SK-N-SH (cell line): ENCODE results near the gene HCN1.

ENCODE experiments used
- CTCF ChIP-seq: fragments of 200-600 bp; sonication (generic); IDR thresholded peaks from 2 replicates; pipeline ENCODE4 v1.6.1; 2017; ENCODE audit warnings: antibody characterized with exemption, mild to moderate bottlenecking, moderate library complexity
- EZH2phosphoT487 ChIP-seq: fragments of 200-600 bp; sonication (generic); IDR thresholded peaks from 2 replicates; pipeline ENCODE4 v1.6.1; 2017; ENCODE audit warnings: low read depth, mixed run types, mild to moderate bottlenecking, antibody characterized with exemption, moderate library complexity, borderline replicate concordance
- GABPA ChIP-seq: IDR thresholded peaks from 2 replicates; pipeline ENCODE4 v1.4.0; 2012; ENCODE audit warnings: low read depth, mild to moderate bottlenecking
- POLR2AphosphoS5 ChIP-seq: IDR thresholded peaks from 2 replicates; pipeline ENCODE4 v1.6.1; 2012; ENCODE audit warnings: low read depth, low read length
- RFX5 ChIP-seq: IDR thresholded peaks from 2 replicates; pipeline ENCODE4 v1.6.1; 2012; ENCODE audit warnings: mild to moderate bottlenecking, improper control_type of control experiment, low read length
- SIN3A ChIP-seq: IDR thresholded peaks from 2 replicates; pipeline ENCODE4 v1.6.1; 2012; ENCODE audit warnings: low read depth, mild to moderate bottlenecking, low read length, moderate library complexity, borderline replicate concordance
- SMC3 ChIP-seq: IDR thresholded peaks from 2 replicates; pipeline ENCODE4 v1.6.1; 2012; ENCODE audit warnings: low read depth, low read length, improper control_type of control experiment
- TF ChIP-seq, protein P1 (sequence below): IDR thresholded peaks from 2 replicates; pipeline ENCODE4 v1.6.1; 2012; ENCODE audit warnings: mild to moderate bottlenecking, low read depth, low read length, moderate library complexity

DNA sequence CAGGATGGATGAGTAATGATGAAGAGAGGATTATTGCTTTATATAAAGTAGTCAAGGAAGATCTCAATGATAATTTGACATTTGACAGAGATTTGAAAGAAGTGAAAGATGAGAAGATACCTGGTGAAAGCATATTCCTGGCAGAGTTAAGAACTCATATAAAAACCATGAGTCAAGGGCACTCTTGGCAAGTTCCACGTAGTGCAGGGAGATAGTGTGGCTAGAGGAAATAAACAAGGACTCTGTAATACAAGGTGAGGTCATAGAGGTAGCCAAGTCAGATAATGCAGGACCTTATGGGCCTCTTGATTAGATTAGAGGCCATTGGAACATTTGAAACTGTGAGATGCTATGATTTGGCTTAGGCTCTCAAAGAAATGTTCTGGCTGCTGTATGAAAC, 72.3 kb downstream of the HCN1 start:
- no peak for TF ChIP-seq POLR2AphosphoS5
- no peak for TF ChIP-seq GABPA
- no peak for TF ChIP-seq EZH2phosphoT487
- TF ChIP-seq CTCF, result no peak
- TF ChIP-seq, protein P1, sequence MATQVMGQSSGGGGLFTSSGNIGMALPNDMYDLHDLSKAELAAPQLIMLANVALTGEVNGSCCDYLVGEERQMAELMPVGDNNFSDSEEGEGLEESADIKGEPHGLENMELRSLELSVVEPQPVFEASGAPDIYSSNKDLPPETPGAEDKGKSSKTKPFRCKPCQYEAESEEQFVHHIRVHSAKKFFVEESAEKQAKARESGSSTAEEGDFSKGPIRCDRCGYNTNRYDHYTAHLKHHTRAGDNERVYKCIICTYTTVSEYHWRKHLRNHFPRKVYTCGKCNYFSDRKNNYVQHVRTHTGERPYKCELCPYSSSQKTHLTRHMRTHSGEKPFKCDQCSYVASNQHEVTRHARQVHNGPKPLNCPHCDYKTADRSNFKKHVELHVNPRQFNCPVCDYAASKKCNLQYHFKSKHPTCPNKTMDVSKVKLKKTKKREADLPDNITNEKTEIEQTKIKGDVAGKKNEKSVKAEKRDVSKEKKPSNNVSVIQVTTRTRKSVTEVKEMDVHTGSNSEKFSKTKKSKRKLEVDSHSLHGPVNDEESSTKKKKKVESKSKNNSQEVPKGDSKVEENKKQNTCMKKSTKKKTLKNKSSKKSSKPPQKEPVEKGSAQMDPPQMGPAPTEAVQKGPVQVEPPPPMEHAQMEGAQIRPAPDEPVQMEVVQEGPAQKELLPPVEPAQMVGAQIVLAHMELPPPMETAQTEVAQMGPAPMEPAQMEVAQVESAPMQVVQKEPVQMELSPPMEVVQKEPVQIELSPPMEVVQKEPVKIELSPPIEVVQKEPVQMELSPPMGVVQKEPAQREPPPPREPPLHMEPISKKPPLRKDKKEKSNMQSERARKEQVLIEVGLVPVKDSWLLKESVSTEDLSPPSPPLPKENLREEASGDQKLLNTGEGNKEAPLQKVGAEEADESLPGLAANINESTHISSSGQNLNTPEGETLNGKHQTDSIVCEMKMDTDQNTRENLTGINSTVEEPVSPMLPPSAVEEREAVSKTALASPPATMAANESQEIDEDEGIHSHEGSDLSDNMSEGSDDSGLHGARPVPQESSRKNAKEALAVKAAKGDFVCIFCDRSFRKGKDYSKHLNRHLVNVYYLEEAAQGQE, result no peak
- no peak for TF ChIP-seq RFX5
- no peak for TF ChIP-seq SMC3
- no peak for TF ChIP-seq SIN3A
